Measurements from ENCODE around the gene ANKFY1. TPM values are rescaled to one million over a fixed set of nuclear protein-coding genes. Genes with fewer than 3 reads are reported as not detected.
A peak's percentile ranks its signal among the peaks of the same experiment; 100 is the strongest.

The ANKFY1 gene
- polyA plus RNA-seq, 1 of the 3 experiments (the other 2 are of a cell fraction): 29.6 TPM

DNA sequence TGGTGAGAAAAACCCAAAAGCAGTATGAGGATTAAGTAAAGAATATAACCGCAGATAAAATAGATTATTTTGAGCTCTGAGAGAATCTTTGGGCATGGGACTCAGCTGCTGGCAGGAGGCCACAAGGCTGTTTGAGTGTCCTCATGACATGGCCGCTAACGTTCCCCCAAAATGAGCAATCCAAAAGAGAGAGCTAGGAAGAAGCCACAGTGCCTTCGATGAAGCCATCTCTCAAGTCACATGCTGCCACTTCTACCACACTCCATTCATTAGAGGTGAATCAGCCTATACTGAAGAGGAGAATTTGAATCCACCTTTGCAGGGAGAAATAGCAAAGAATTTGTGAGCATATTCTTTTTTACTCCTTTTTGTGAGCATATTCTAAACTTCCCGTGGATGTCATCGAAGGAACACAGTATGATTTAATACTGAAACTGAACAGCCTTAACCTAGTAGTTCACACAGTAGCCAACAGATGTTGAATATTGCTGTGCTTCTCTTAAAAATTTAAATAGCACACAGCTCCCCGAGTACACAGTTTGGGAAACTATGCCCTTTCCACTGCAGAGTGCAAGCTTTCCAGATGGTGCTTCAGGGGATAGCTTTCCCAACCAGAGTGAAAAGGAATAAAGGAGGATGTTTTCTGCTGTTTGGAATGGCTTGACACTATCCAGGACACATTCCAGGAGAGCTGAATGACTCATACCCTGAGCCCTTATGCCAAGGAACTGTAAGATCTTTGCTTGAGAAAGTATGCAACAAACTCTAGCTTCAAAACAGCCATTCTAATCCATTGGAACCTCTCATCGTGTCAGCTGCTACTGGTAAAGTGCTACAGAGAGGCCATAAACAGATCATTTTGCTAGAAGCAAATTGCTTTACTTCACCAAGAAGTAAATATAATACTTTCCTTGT lies 33.9 kb downstream of the ANKFY1 start:
- no peak overlapping the region for H2AFZ ChIP-seq (ENCODE audit: low read depth)
- CTCF ChIA-PET: interaction anchor here (0.7 to 3.1 kb wide), 6 partner anchors 10 to 190 kb away, joined by 3 to 10 read pairs (median 6); no protein-coding TSS in a partner anchor
- H3K79me2 ChIP-seq (ENCODE audit: insufficient read depth): peaks cover 40% of the 10 kb centered on the region; the same call in 1 of the 2 replicates
- peaks cover 53% of the 10 kb centered on the region for H3F3A ChIP-seq (replicated peaks; ENCODE audit: insufficient read depth)
- H3K9ac ChIP-seq: peak overlapping the region; percentile 59; the same call in 1 of the 2 replicates
- DNase-seq: no peak
- no peaks in the 10 kb centered on the region for H3K27me3 ChIP-seq (ENCODE audit: insufficient read depth)
- peaks cover 2 to 23% of the 10 kb centered on the region in 2 experiments for H3K36me3 ChIP-seq (replicated peaks in 1 of 2; ENCODE audit: control insufficient read depth in 1 of 2, insufficient read depth in 2 of 2, low read length in 1 of 2)
- H4K20me1 ChIP-seq (ENCODE audit: insufficient read depth): peaks cover 3% of the 10 kb centered on the region; the same call in 1 of the 2 replicates
- H3K4me2 ChIP-seq: peak overlapping the region; percentile 67
- H3K27ac ChIP-seq (ENCODE audit: low read depth in 2 of 2, low read length in 1 of 2): peak overlapping the region; percentile 88 to 98
- no peaks in the 10 kb centered on the region for H3K9me2 ChIP-seq
- POLR2A ChIA-PET: interaction anchor here (0.6 to 0.9 kb wide), 2 partner anchors 7 to 20 kb away, joined by 3 read pairs; no protein-coding TSS in a partner anchor
- no peaks in the 10 kb centered on the region for H3K9me3 ChIP-seq
- H3K4me1 ChIP-seq (ENCODE audit: control insufficient read depth in 1 of 2, insufficient read depth in 2 of 2, low read depth in 1 of 2, low read length in 1 of 2): peaks cover 3 to 26% of the 10 kb centered on the region in 2 experiments
- TF ChIP-seq ELF1 (IDR thresholded peaks at IDR 0.05) (0 out of 2 replicates have a peak, but pooled peaks have one; percentile 16), GATA2 (CRISPR knock-in tag; IDR thresholded peaks at IDR 0.05) (no peak), FOXM1 (IDR thresholded peaks at IDR 0.05; ENCODE audit: low read depth) (peak; percentile 70; the same call in 1 of the 2 replicates), FOSL2 (IDR thresholded peaks at IDR 0.05; ENCODE audit: borderline replicate concordance, low read depth) (peak; percentile 97), RAD21 (IDR thresholded peaks at IDR 0.05; ENCODE audit: low read length) (no peak), YY1 (IDR thresholded peaks at IDR 0.05; ENCODE audit: low read depth) (peak; percentile 63; the same call in 1 of the 2 replicates), POLR2AphosphoS5 (IDR thresholded peaks at IDR 0.05; ENCODE audit: low read depth, low read length) (peak; percentile 93), TEAD4 (IDR thresholded peaks at IDR 0.05; ENCODE audit: borderline replicate concordance, insufficient read depth) (peak; percentile 92), TCF12 (IDR thresholded peaks at IDR 0.05) (peak; percentile 100), SIN3A (IDR thresholded peaks at IDR 0.05; ENCODE audit: borderline replicate concordance, low read depth, low read length) (peak; percentile 84; the same call in 1 of the 2 replicates), RFX5 (IDR thresholded peaks at IDR 0.05; ENCODE audit: low read length) (no peak), EP300 (IDR thresholded peaks at IDR 0.05; ENCODE audit: borderline replicate concordance in 1 of 2, low read depth in 1 of 2, low read length in 1 of 2) (peak in 1 of 2 experiments; percentile 87; a peak in 2 of 4 replicates), SMC3 (IDR thresholded peaks at IDR 0.05; ENCODE audit: low read depth, low read length) (no peak), MXI1 (IDR thresholded peaks at IDR 0.05; ENCODE audit: low read depth, low read length) (no peak), CHD2 (IDR thresholded peaks at IDR 0.05; ENCODE audit: low read length, partially characterized antibody) (peak; percentile 49), RXRA (IDR thresholded peaks at IDR 0.05; ENCODE audit: borderline replicate concordance, low read depth) (peak; percentile 70; the same call in 1 of the 2 replicates), NFIC (IDR thresholded peaks at IDR 0.05; ENCODE audit: borderline replicate concordance) (peak; percentile 96), JUND (IDR thresholded peaks at IDR 0.05) (peak; percentile 97), MEF2A (IDR thresholded peaks at IDR 0.05; ENCODE audit: borderline replicate concordance, low read depth) (peak; percentile 46; the same call in 1 of the 2 replicates), GABPA (IDR thresholded peaks at IDR 0.05; ENCODE audit: low read depth) (no peak)
- TF ChIP-seq, protein P1, sequence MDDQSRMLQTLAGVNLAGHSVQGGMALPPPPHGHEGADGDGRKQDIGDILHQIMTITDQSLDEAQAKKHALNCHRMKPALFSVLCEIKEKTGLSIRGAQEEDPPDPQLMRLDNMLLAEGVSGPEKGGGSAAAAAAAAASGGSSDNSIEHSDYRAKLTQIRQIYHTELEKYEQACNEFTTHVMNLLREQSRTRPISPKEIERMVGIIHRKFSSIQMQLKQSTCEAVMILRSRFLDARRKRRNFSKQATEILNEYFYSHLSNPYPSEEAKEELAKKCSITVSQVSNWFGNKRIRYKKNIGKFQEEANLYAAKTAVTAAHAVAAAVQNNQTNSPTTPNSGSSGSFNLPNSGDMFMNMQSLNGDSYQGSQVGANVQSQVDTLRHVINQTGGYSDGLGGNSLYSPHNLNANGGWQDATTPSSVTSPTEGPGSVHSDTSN (IDR thresholded peaks at IDR 0.05): peak; percentile 96
- TF ChIP-seq, protein P2, sequence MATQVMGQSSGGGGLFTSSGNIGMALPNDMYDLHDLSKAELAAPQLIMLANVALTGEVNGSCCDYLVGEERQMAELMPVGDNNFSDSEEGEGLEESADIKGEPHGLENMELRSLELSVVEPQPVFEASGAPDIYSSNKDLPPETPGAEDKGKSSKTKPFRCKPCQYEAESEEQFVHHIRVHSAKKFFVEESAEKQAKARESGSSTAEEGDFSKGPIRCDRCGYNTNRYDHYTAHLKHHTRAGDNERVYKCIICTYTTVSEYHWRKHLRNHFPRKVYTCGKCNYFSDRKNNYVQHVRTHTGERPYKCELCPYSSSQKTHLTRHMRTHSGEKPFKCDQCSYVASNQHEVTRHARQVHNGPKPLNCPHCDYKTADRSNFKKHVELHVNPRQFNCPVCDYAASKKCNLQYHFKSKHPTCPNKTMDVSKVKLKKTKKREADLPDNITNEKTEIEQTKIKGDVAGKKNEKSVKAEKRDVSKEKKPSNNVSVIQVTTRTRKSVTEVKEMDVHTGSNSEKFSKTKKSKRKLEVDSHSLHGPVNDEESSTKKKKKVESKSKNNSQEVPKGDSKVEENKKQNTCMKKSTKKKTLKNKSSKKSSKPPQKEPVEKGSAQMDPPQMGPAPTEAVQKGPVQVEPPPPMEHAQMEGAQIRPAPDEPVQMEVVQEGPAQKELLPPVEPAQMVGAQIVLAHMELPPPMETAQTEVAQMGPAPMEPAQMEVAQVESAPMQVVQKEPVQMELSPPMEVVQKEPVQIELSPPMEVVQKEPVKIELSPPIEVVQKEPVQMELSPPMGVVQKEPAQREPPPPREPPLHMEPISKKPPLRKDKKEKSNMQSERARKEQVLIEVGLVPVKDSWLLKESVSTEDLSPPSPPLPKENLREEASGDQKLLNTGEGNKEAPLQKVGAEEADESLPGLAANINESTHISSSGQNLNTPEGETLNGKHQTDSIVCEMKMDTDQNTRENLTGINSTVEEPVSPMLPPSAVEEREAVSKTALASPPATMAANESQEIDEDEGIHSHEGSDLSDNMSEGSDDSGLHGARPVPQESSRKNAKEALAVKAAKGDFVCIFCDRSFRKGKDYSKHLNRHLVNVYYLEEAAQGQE (IDR thresholded peaks at IDR 0.05; ENCODE audit: low read depth, low read length): peak; percentile 77
- TF ChIP-seq, protein P3, sequence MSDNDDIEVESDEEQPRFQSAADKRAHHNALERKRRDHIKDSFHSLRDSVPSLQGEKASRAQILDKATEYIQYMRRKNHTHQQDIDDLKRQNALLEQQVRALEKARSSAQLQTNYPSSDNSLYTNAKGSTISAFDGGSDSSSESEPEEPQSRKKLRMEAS (IDR thresholded peaks at IDR 0.05; ENCODE audit: low read depth): peak; percentile 78
- TF ChIP-seq, protein P4, sequence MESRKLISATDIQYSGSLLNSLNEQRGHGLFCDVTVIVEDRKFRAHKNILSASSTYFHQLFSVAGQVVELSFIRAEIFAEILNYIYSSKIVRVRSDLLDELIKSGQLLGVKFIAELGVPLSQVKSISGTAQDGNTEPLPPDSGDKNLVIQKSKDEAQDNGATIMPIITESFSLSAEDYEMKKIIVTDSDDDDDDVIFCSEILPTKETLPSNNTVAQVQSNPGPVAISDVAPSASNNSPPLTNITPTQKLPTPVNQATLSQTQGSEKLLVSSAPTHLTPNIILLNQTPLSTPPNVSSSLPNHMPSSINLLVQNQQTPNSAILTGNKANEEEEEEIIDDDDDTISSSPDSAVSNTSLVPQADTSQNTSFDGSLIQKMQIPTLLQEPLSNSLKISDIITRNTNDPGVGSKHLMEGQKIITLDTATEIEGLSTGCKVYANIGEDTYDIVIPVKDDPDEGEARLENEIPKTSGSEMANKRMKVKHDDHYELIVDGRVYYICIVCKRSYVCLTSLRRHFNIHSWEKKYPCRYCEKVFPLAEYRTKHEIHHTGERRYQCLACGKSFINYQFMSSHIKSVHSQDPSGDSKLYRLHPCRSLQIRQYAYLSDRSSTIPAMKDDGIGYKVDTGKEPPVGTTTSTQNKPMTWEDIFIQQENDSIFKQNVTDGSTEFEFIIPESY (IDR thresholded peaks at IDR 0.05; ENCODE audit: borderline replicate concordance, low read depth): peak; percentile 81; the same call in 1 of the 2 replicates
- TF ChIP-seq, protein P5, sequence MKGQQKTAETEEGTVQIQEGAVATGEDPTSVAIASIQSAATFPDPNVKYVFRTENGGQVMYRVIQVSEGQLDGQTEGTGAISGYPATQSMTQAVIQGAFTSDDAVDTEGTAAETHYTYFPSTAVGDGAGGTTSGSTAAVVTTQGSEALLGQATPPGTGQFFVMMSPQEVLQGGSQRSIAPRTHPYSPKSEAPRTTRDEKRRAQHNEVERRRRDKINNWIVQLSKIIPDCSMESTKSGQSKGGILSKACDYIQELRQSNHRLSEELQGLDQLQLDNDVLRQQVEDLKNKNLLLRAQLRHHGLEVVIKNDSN (IDR thresholded peaks at IDR 0.05; ENCODE audit: borderline replicate concordance, low read depth): peak; percentile 53; the same call in 1 of the 2 replicates
- 21% methylated on average over 8 of the region's 8 CpGs for WGBS (ENCODE audit: low lambda C conversion rate)
- H3K4me3 ChIP-seq (ENCODE audit: low read depth in 2 of 2, low read length in 1 of 2): peak overlapping the region in 1 of 2 experiments; percentile 17; a peak in 1 of 4 replicates

Measured in SK-N-SH (cell line).